Erythroblast (primary cell): ENCODE results near the gene RTN4IP1.

Source experiments
- GATA1 ChIP-seq: IDR thresholded peaks from 2 replicates; pipeline ENCODE4 v1.6.1; 2011; ENCODE audit warnings: low read depth, mild to moderate bottlenecking, control low read depth, low read length, moderate library complexity
- POLR2A ChIP-seq: IDR thresholded peaks from 2 replicates; pipeline ENCODE4 v1.6.1; 2011; ENCODE audit warnings: mild to moderate bottlenecking, low read length

DNA sequence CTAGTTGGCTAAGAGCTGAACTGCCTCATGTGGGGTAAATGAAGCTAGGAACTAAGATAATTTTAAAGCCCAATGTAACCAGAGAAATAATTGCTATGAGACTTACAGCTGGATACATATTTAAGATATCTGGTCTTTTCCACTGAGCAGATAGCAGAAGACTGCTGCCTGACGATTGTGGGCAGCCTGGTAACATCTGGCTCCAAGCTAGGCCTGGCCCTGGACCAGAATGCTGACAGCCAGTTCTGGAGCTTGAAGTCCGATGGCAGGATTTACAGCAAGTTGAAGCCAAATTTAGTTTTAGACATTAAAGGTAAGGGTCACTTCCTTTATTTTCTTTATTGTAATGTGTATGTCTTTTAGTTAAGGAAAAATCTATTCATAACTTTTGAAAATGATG, 65.7 kb downstream of the RTN4IP1 start:
- TF ChIP-seq POLR2A (no peak), GATA1 (no peak)
